HG03460 (cell line): Measurements from ENCODE around the gene SBF2.
A peak's percentile ranks its signal among the peaks of the same experiment; 100 is the strongest.

Source experiments
- ATAC-seq: cut with Tn5 transposase; IDR thresholded peaks from one replicate; pipeline ENCODE4 v1.9.1; 2021; ENCODE audit not compliant: unreplicated experiment

Gene SBF2

DNA sequence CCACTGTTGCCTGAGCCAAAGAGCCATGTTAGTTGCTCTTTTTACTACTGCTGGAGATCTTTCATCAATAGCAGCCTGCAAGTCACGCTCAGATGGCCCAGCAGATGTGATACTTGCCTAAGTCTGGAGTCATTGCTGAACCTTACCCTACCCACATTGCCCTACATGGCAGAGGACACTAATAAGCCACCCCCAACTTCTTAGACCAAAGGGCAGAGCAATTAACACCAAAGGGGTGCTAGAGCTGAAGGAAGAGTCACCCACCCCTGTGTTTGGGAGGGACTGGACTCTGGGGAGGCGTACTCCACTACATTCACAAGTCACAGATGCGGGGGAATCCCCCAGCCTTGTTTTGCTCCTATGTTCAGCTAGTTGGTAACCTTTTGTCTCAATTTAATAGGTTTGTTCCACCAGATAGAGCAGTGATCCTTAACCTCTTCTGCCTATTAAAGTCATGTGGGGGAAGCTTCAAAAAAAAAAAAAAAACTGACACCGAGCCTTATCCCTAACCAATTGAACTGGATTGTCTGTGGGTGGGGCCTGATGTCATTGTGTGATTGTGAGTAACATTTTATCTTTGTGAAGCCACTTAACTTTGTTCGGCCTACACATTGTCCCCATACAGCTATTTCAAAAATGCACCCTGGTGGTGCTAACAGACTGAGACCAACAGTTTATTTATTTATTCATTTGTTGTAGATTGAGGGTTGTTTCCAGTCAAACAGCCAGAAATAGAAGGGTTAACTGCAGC is 23.9 kb upstream of the SBF2 start:
- peak; percentile 55 for ATAC-seq

DNA sequence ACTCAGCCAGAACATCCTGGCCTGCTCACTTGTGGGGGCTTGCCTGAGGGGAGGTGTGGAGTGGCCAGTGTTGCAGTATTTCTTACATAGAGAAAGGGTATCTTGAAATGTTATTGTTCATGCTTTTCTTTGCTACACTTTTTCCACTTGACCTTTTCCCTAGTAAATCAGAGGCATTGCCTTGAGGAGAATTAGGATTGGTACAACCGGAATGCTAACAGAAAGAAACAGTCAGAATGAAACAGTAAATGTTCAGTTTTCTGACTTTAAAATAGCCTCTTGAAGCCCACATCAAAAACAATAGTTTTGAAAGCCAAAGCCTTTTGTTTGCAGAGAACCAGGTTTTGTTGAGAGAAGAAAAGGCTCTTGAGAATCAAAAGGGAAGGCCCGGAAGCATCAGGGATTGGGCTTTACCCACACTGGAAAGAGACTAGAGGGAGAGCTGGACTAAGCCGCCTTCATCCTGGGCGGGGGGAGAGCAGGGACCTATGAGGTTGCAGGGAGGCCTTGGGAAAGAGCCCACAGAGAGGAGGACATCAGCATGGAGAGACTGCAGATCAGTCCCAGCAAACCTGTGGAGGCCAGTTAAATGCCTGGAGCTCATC is 23.2 kb upstream of the SBF2 start:
- no peak for ATAC-seq

DNA sequence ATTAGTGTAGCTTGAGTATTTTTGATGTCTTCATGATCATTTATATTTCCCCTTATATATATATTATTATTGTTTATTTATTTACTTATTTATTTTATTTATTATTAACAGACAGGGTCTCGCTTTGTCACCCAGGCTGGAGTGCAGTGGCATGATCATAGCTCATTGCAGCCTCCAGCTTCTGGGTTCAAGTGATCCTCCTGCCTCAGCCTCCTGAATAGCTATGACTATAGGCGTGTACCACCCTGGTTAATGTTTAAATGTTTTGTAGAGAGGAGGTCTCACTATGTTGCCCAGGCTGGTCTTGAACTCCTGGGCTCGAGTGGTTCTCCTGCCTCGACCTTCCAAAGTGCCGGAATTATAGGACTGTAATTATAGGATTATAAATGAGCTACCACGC is 21.1 kb upstream of the SBF2 start:
- ATAC-seq: no peak

DNA sequence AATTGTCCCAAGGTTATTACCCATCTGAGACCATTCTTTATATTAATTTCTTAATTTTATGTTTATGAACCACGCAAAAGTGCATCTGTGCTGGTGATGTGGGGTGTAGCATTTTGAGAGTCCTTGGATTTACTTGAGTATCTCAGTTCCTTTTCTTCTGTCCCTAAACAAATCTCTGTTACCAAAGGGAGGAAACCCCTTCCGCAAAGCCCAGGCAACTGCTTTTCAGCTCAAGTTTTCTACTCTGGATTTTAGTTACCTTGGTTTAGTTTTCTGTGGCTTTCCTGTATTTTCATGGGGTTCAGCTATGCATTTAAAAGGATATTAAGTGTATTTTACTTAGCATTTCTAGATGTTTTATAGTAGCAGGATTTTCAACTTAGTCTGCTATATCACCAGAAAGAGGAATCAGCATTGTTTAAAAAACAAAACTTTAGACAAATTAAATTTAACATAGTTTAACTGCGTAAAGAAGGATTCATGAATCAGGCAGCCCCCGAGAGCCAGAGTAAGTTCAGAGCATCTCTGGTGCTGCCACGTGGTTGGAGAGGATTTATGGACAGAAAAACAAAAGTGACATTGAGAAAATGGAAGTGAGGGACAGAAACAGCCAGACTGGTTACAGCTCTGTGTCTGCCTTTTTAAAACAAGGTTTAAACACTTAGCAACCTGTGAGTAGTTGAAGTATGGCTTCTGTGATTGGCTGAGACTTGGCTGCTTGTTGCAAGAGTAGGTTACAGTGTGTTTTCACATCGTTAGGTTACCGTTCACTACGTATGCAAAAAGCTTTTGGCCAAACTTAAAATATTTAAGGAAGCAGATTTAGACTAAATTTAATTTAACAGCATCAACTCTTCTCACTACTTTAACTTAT is 20.4 kb upstream of the SBF2 start:
- peak; percentile 80 for ATAC-seq

DNA sequence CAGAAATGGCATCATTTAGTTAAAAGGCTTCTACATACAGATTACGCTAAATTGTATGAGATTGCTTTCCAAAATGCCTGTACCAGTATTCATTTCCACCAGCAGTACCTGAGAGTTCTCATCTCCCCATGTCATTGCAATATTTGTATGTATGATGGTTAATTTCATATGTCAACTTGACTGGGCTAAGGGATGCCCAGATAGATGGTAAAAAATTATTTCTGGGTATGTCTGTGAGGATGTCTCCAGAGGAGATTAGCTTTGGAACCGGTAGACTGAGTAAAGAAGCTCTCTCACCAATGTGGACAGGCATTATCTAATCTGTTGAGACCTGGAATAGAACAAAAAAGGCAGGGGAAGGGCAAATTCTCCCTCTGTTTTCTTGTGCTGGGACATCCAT is 17.8 kb upstream of the SBF2 start:
- no peak for ATAC-seq

DNA sequence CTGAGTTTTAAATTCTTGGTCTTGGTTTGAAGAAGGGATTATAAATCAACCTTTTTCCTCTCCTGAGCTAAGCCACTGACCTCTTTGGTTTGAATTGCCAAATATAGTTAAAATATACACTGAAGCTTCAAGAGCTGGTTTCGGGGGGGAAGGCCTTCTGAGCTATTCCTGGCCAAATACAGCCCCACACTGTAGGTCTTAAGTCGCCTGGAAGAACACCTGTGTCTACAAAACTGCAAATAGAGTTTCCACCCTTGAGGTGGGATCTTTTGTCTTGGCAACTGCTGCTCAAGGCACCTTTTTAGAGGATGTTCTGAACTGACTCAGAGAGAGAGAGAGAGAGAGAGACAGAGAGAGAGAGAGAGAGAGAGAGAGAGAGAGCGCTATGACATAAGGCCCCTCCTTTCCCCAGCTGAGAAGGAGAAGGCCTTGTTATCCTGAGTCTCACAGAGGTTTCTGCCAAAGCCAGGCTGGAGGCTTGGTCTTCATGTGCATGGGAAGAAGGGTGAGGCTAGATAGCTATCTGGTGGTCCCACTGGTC is 16.4 kb upstream of the SBF2 start:
- ATAC-seq: no peak

DNA sequence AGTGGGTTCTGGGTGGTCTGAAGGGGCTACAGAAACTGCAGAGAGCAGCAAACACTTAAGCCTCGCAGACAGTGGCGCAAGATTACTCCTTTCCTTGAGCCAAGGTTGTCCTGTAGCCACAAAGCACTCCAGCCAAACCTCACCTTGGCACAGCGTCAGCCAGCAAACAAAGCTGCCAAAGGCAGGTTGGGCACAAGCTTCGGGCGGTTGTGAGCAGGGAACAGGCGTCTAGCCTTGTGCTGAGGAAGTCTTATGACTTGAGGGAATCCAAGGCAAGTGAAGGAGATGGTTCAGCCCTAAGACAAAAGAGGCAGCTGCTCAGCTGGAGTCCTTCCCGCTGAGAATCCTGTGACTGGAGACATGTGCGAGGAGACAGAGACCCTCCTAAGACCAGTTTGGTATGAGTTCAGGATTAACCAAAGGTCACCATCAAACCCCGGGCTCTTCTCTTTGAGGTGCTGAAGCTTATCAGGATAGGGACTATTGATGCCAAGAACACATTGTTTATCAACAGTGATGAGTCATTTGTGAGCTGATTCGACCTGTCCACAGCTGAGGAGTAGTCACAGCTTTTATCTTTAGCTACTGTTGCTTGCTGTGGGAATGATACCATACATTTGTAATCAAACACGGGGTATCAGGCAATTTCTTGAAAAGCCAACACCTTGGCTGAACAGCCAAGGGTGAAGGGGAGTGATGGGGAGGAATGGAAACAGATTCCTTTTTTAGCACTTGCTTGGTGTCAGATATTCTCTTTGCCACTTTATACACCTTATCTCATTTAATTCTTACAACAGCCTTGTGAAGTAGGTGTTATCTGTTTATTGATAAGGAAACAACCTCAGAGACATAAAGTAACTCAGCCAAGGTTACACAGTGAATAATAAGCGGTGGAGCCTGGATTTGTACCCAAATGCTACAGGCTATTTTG is 15.4 kb upstream of the SBF2 start:
- no peak for ATAC-seq

DNA sequence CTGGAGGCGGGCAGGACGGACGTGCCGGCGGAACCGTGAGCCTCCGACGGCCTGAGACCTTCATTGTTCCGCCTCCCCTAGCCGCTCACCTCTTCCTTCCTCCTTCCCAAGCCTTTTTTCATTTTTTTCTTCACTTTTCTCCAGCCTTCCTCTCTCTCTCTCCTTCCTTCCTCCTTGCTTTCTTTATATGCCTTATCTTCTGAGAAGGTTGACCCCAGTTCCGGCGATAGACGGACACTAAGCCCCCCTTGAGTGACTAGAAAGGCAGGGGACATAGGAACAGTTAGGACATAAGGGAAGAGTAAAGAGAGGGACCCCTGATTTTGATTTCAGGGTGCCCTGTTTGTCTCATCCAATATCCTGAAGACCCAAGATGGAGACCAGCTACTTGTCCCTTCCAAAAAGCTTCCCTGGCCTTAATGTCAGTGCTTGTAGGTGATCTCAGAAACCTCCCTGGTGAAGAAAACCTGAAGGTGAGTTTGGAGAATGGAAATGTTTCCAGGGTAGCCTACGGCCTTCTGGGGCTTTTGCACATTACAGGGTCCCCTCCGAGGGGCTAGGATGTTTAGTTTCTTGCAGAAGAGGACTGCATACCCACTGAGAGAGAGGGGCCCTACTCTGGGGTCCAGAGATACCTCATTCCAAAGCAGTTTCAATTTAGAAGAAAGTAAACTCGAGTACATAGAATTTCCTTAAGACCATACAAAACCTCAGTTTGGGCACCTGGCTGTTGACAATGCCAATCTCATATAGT is 14.4 kb upstream of the SBF2 start:
- ATAC-seq: no peak

DNA sequence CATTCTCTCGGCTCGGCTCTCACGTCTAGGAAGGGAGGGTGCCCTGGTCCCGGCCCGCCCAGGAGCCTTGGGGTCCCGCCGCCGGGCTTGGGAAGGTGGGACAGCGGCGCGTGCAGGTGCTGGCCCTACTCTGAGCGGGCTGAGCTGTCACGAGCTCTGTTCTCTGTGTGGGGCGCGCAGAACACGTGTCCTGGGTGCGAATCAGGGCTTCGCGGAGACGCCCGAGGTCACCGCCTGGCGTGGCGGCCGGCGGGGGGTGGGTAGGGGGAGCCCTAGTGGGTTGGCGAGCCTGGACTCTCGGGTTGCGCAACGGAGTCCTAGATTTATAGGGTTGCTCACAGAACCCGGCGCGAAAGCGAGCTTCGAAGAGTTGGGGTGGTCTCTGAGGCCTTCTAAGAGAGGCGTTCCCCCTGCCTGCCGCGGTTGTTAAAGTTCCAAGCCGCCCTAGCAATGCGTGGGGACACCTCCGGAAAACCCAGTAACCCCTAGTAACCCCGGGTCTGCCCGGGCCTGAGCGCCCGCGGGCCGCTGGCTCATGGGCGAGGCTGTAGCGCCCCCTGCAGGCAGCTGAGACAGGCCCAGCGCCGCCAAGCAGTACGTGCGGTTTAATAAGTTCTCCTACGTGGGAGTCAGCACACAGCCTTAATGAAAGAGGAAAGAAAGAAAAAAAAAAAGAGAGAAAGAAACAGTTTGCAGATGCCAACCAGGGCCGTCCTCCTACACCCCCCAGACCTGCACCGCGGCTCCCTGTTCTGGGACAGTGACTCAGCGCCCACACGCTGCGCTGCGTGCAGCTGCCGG is 13.6 kb upstream of the SBF2 start:
- ATAC-seq: peak; percentile 57

DNA sequence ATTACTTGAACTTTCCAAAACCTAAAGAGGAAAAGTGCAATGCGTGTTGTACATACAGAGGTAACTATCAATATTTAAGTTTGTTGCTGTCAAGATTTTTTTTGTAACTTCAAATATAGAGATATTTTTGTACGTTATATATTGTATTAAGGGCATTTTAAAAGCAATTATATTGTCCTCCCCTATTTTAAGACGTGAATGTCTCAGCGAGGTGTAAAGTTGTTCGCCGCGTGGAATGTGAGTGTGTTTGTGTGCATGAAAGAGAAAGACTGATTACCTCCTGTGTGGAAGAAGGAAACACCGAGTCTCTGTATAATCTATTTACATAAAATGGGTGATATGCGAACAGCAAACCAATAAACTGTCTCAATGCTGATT is 13.0 kb upstream of the SBF2 start:
- ATAC-seq: no peak

DNA sequence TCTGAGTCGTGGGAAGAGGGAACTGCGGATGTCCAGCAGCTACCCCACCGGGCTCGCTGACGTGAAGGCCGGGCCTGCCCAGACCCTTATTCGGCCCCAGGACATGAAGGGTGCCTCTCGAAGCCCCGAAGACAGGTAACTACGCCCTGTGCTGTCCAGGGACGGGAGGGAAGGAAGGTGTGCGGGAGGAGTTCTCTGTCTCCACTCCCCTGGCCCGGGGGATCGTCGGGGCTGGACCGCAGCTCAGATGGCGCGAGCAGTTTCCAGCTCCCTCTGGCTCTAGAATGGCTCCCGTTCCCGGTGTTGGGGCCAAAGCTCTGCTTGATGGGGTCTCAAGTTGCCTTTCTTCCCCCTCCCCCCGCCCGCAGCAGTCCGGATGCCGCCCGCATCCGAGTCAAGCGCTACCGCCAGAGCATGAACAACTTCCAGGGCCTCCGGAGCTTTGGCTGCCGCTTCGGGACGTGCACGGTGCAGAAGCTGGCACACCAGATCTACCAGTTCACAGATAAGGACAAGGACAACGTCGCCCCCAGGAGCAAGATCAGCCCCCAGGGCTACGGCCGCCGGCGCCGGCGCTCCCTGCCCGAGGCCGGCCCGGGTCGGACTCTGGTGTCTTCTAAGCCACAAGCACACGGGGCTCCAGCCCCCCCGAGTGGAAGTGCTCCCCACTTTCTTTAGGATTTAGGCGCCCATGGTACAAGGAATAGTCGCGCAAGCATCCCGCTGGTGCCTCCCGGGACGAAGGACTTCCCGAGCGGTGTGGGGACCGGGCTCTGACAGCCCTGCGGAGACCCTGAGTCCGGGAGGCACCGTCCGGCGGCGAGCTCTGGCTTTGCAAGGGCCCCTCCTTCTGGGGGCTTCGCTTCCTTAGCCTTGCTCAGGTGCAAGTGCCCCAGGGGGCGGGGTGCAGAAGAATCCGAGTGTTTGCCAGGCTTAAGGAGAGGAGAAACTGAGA is 12.2 kb upstream of the SBF2 start:
- ATAC-seq: no peak

DNA sequence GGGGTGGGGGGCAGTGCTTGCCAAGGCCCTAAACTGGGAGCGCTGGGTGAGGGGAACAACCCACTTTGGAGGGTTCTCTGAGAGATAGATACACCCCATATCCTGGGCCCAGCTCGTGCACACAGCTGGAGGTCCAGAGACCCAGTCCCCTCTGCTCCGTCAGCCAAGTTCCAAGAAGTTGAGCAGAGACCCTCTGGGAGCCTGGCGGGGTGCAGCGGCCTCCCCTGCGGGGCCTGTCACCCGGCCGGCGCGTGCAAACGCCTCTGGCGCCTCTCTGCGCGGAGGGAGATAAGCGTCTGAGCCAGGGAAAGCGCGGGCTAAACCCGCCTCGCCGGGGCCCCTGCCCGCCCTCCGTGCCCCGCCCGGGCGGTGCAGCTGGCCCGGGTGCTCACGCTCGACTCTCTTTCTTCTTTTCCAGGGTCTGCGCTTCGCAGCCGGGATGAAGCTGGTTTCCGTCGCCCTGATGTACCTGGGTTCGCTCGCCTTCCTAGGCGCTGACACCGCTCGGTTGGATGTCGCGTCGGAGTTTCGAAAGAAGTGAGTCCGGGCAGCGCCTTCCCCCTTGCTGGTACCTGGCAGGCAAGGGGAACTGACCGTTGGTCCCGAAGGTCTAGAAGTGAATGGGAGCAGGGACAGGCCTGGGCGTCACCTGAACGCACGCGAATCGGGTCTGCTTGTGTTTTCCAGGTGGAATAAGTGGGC is 11.4 kb upstream of the SBF2 start:
- no peak for ATAC-seq

DNA sequence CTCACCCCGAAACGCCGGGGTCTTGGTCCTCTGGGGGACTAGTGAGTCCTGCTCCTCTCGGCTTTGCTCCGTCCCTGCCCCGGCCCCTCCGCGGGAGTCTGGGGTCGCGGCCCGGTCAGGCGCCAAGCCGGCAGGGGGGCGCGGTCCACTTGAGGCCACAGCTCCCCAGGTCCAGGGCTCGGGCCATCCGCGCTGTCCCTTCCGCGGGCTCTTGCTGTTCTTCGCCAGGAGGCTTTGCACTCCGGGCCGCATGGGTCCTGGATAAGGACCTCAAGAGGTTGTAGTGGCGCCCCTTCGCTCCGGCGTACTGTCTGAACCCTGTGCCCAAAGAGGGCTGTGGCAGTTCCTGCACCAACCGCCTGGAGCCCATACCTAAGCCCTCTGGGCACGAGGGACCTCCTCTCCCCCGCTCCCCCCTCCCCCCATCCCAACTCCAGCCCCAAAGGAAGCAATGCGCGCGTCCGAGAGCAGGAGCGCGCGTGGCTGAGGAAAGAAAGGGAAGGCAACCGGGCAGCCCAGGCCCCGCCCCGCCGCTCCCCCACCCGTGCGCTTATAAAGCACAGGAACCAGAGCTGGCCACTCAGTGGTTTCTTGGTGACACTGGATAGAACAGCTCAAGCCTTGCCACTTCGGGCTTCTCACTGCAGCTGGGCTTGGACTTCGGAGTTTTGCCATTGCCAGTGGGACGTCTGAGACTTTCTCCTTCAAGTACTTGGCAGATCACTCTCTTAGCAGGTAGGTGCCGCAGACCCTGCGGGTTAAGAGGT is 10.7 kb upstream of the SBF2 start, which contains the start of gene ADM:
TSS of gene ADM (plus strand) at position 579 of the 767 bp plus-strand sequence. CDS start 628 bp downstream, outside the sequence.
- ATAC-seq: no peak

DNA sequence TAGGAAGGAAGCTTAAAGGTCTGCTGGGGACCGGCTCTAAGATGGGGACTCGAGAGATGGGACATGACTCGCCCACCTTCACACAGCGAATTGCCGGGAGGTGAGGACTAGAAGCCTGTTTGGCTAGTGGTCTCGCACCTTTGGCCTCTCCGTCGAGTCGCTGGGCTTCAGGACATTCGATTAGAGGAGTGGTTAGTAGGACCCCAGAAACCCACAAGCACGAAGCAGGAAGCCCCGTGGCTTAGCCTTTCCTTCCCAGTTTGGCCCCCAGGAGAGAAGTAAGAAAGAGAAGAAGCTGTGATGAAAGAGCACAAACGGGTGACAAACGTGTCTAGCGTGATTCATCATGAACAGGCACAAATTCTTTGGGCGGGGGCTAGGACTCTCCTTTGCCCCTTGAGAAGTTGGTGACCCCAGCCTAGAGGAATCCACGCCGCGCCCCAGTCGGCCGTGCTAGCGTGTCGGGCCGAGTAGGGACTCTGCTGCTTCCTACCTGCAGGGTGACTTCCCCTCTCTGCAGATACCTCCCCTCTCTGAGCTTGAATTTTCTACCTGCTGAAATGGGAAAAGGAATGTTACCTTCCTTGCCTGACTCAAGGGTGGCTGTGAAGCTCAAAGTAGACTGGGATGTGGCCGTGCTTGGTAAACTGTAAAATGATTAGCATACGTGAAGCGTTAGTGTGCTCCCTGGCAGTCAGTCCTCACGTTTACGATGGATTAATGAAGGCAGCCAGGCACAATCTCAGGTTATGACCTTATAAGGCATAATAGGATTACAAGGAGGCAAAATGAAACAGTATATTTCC is 9.7 kb upstream of the SBF2 start:
- no peak for ATAC-seq

DNA sequence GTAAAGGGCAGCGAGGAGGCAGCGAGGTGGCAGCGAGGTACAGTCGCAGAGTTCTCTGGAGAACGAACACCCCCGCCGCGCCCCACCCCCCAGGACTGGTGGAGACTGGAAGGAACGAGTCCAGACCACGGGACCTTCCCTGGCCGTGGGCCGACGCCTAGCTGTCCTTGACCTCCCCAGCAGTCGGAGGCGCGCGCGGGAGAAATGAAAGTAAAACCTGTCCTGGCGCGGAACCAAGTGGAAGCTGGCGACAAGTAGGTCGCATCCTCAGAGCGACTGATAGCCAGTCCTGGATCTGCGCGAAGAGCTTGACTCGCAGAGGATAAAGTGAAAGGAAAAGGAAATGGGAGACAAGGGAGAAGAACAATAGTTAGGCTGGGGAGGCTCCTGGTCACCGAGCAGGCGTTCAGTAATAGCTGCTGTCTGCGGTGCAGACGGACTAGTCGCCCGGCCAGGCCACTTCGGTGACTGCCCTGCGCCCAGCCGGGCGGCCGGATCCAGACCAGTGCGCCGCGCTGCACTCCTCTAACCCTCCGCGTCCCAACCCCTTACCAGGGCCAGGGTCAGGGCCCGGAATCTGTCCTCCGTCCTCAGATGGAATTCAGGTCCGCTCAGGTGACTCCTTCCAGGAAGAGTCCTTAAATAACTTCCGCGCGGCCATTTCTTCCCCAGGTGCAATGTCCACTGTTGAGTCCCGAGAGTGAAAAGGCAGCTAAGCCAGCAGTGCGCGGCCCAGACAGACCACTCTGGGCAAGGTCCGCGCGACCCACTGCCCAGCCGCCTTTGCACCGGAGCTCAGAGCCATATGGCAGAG is 8.9 kb upstream of the SBF2 start:
- ATAC-seq: no peak
